Glomerular visceral epithelial cell (primary cell): ENCODE data around the gene TFF2.

Source experiments
- DNase-seq: peaks from one replicate; pipeline ENCODE4 v3.0.0-alpha.2; 2016; ENCODE audit errors: extremely low spot score

Gene TFF2

GRCh38 chr21:42320791-42321190 lies 30.0 kb downstream of the TFF2 start:
- no peak for DNase-seq

- no peak for DNase-seq
These were observed 30.8 kb downstream of the TFF2 start for GRCh38 chr21:42319851-42320572.

- DNase-seq: no peak
These were observed 31.4 kb downstream of the TFF2 start for GRCh38 chr21:42319376-42319775.

- no peak for DNase-seq
These were observed 32.7 kb downstream of the TFF2 start for GRCh38 chr21:42317826-42318746.

GRCh38 chr21:42317341-42317741 lies 33.5 kb downstream of the TFF2 start:
- no peak for DNase-seq

- no peak for DNase-seq
These were observed 33.9 kb downstream of the TFF2 start for GRCh38 chr21:42316891-42317290.

GRCh38 chr21:42315296-42315891 lies 35.4 kb downstream of the TFF2 start, which contains the start of gene TFF3:
Gene TFF3, minus strand, starts transcription at chr21:42315409. Its CDS starts 35 bp downstream, at chr21:42315374.
- DNase-seq: no peak

GRCh38 chr21:42314616-42315295 lies 36.0 kb downstream of the TFF2 start:
- no peak for DNase-seq

- DNase-seq: no peak
These were observed 37.3 kb downstream of the TFF2 start for GRCh38 chr21:42313501-42313969.

GRCh38 chr21:42312626-42313104 lies 38.1 kb downstream of the TFF2 start:
- no peak for DNase-seq

GRCh38 chr21:42311816-42312625 lies 38.8 kb downstream of the TFF2 start:
- DNase-seq: no peak

- no peak for DNase-seq
These were observed 39.6 kb downstream of the TFF2 start for GRCh38 chr21:42311160-42311559.

GRCh38 chr21:42310411-42311001 lies 40.3 kb downstream of the TFF2 start:
- DNase-seq: no peak

- peak; percentile 37 for DNase-seq
These were observed 41.0 kb downstream of the TFF2 start for GRCh38 chr21:42309753-42310213.

- DNase-seq: no peak
These were observed 41.7 kb downstream of the TFF2 start for GRCh38 chr21:42308914-42309752.

GRCh38 chr21:42308161-42308913 lies 42.5 kb downstream of the TFF2 start:
- DNase-seq: no peak

- DNase-seq: no peak
These were observed 43.7 kb downstream of the TFF2 start for GRCh38 chr21:42307106-42307505.

- no peak for DNase-seq
These were observed 44.3 kb downstream of the TFF2 start for GRCh38 chr21:42306366-42307035.
